Spleen (tissue), 7 donors: Measurements from ENCODE around the gene GRIN1.

Source experiments
- POLR2A ChIP-seq, 3 donors: fragments of 450-650 bp; IDR thresholded peaks; one replicate each; pipeline ENCODE4 v1.5.1; 2017; ENCODE audit warnings: antibody characterized with exemption in 3 of 3, mild to moderate bottlenecking in 1 of 3
- POLR2AphosphoS5 ChIP-seq, 3 donors: sonication (generic); formaldehyde crosslinking; IDR thresholded peaks; one replicate each; pipeline ENCODE4 v1.5.1; 2017; ENCODE audit warnings: antibody characterized with exemption in 3 of 3
- TF ChIP-seq, protein P1 (sequence below), 11 experiments: fragments of 200-600 bp in 7 of 11; fragments of 450-650 bp in 4 of 11; sonication (generic) in 4 of 11; IDR thresholded peaks in 8 of 11; conservative IDR thresholded peaks in 3 of 11; 1 replicate in 7 of 11; 2 replicates in 4 of 11; pipeline versions ENCODE4 v1.4.0 to v1.8.0; 2016 to 2021; ENCODE audit warnings: antibody characterized with exemption in 11 of 11, inconsistent platforms in 4 of 11, mild to moderate bottlenecking in 1 of 11
- donor health status: DM: no; HTN: no; CAD: no; lungs with moderate emphysema.
- donor health status: DM: no; HTN: no; CAD: no.
- donor health status: DM: no; HTN: no; CAD: no.

- TF ChIP-seq POLR2AphosphoS5 (IDR thresholded peaks at IDR 0.05): no peak
- TF ChIP-seq POLR2A (IDR thresholded peaks at IDR 0.05): no peak
- TF ChIP-seq, protein P1, sequence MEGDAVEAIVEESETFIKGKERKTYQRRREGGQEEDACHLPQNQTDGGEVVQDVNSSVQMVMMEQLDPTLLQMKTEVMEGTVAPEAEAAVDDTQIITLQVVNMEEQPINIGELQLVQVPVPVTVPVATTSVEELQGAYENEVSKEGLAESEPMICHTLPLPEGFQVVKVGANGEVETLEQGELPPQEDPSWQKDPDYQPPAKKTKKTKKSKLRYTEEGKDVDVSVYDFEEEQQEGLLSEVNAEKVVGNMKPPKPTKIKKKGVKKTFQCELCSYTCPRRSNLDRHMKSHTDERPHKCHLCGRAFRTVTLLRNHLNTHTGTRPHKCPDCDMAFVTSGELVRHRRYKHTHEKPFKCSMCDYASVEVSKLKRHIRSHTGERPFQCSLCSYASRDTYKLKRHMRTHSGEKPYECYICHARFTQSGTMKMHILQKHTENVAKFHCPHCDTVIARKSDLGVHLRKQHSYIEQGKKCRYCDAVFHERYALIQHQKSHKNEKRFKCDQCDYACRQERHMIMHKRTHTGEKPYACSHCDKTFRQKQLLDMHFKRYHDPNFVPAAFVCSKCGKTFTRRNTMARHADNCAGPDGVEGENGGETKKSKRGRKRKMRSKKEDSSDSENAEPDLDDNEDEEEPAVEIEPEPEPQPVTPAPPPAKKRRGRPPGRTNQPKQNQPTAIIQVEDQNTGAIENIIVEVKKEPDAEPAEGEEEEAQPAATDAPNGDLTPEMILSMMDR (IDR thresholded peaks at IDR 0.05 in 8 of 11, conservative IDR thresholded peaks at IDR 0.05 in 3 of 11): no peak
These were observed 655 bp downstream of the GRIN1 start for GRCh38 chr9:137139468-137140150.
